Stimulated activated CD8-positive, alpha-beta memory T cell treated with anti-CD3 and anti-CD28 coated beads, Interleukin-2, amount 100 ng/mL, for 48 hours (primary cell): Measurements from ENCODE around the gene LTK.
"Not testable (repeated sequence)": the region's sequence is repeated elsewhere in the genome, so short reads cannot be mapped to it uniquely, and the experiment has no call there.

Experiments used
- DNase-seq, 2 donors: peaks; one replicate each; pipeline ENCODE4 v3.0.0-alpha.2; 2020; ENCODE audit warnings: low read depth in 2 of 2

The LTK gene

DNA sequence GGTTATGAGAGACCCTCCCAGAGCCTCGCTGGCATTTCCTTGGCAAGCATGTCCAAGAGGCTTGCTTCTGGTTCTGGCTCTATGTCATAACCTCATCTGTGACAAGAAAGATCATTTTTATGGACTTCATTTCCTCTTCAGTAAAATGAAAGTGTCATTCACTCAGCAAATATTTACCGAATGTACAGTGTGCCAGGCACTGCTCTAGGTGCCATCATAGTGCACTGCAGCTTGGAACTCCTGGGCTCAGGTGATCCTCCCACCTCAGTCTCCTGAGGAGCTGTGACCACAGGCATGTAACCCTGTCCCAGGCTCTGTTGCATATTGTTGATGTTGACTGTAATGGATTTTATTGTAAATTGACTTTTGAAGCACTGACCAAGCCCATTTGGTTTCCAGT is 38.7 kb downstream of the LTK start:
- DNase-seq, result no peak

DNA sequence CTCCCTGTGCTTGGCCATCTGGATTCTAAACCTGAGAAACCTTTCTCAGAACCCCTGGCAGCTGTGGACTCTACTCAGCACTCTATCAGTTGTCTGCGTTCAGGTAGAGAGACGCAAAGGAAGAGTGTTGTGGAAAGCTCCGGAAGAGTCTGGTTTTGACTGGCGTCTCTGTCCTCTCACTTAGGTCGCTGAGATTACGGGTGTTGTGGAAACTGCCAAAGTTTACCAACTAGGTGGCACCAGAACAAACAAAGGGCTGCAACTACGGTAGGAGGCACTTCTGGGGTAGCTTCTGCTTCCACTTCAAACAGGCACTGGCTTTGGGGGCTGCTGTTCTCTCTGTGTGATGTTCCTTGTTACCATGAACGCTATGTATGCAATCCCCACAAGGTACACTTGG is 39.2 kb downstream of the LTK start:
- no peak for DNase-seq

DNA sequence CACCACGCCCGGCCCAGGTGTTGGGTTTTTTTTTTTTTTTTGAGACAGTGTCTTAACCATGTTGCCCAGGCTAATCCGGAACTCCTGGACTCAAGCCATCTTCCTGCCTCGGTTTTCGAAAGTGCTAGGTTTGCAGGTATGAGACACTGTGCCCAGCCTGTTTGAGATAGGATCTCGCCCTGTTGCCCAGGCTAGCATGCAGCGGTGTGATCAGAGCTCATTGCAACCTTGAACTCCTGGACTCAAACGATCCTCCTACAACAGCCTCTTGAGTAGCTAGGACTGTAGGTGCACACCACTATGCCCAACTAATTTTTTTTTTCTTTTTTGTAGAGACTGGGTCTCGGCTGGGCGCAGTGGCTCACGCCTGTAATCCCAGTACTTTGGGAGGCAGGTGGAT is 40.2 kb downstream of the LTK start:
- no peak for DNase-seq

DNA sequence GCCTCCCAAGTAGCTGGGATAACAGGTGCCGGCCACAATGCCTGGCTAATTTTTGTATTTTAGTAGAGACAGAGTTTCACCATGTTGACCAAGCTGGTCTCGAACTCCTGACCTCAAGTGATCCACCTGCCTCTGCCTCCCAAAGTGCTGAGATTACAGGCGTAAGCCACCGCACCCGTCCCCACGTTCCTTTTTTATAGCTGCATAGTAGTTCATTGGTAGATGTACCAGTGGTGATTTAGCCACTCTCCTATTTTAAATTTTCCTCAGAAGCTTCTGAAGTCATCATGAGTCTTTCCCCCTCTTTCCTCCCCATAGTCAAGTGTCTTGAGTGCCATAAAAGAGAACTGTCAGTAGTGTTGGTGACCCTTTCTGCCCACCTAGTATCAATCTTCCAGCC is 44.0 kb downstream of the LTK start:
- DNase-seq, result not testable (repeated sequence)

DNA sequence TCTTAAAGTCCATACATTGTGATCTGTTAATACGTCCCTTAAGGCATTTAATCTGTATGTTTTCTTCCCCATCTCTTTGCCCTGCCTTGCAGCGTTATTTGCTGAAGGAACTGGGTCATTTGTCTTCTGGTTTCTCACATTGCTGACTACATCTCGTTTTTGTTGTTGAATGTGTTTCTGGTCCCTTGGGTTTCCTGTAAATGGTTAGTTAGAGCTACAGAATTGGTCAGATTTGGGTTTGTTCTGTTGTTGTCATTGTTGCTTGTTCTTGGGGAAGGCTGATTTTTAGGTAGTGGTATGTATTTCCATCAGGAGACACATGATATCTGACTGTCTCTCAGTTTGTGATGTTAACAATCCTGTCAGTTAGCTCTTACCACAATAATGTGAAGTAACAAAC is 46.9 kb downstream of the LTK start:
- DNase-seq, result no peak

DNA sequence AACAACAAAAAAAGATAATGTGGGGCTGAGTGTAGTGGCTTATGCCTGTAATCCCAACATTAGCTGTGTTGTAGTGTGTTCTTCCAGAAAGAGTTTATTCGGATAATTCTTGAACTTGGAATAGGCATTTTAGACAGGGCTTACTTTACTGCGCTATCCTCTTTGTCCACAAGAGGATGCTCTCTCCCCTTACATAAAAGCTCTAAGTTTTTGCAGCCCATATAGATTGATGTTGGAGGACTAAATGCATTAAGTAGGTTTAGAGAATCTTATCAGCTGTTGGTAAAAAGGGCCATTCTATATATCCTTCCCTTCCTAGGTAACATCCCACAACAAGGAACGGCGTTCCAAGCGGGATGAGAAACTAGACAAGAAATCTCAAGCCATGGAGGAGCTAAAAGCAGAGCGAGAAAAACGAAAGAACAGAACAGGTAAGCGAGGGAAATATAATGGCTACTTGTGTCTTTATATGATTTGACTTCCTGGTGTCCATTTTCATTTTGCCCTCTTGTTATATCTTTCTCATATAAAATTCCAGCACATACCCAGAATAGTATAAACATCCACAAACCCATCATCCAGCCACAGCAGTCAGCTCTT is 47.7 kb downstream of the LTK start:
- DNase-seq, result no peak

DNA sequence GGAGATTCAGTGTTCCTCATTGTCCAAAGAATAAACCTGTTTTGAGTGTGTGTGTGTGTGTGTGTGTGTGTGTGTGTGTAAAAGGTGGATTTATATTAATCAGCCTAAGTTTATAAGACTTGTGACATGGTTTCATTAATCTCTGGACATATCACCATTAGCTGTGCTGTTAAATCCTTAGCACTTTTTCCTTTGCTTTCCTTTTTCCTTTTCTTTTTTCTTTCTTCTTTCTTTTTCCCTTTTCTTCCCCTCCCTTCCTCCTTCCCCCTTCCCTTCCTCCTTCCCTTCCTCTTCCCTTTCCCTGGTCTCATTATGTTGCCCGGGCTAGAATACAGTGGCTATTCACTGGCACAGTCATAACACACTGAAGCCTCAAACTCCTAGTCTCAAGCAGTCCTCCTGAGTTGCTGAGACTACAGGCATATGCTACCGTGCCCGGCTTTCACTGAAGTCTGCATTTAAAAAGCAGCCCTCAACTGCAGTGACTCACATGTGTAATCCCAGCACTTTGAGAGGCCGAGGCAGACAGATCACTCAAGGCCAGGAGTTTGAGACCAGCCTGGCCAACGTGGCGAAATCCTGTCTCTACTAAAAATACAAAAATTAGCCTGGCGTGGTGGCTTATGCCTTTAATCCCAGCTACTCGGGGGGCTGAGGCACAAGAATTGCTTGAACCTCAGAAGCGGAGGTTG is 48.6 kb downstream of the LTK start:
- DNase-seq, result no peak

DNA sequence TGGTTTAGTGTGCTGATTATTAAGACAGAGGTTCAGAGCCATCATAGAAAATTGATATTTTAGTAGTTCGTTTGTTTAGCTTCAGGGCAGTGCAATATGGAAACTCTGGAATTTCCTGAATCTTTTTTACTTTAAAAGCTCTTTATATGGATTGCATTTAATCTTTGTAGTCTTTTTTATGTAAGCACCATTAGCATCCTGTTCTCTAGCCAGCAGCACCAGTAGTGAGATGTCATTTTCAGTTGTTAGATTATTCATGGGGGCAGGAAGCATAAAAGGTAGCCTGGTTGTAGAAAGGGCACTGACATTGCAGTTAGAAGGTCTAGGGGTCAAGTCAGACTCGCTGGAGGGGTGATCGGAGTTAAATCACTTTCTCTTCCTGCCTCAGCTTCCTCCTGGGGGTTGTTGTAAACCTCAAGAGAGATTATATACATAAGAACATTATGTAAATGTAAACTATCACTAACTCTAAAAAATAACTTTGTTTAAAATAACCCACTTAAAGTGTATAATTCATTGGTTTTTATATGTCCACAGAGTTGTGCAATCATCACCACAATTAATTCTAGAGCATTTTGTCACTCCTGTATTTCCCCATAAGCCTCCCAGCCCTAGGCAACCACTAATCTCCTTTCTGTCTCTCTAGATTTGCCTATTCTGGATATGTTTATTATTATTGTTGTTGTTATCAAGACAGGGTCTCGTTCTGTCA is 51.4 kb downstream of the LTK start:
- DNase-seq, result no peak
